NCI-H2107 treated with DMSO at 0.1 percent for 48 hours (cell line): ENCODE results near the gene GALNTL6.

ENCODE experiments used
- DNase-seq: peaks from one replicate; lab custom pipeline; 2025; ENCODE audit not compliant: unreplicated experiment; lab: John Stamatoyannopoulos, UW

Gene GALNTL6

GRCh38 chr4:172515266-172515879 is 702.2 kb downstream of the GALNTL6 start:
- no peak for DNase-seq

GRCh38 chr4:172517391-172517790 is 704.2 kb downstream of the GALNTL6 start:
- peak; percentile 43 for DNase-seq

GRCh38 chr4:172521248-172521647 is 708.0 kb downstream of the GALNTL6 start:
- DNase-seq: no peak

GRCh38 chr4:172521680-172522079 is 708.5 kb downstream of the GALNTL6 start:
- no peak for DNase-seq

- no peak for DNase-seq
Observed at GRCh38 chr4:172543249-172543648, 730.0 kb downstream of the GALNTL6 start.

GRCh38 chr4:172546782-172547181 is 733.6 kb downstream of the GALNTL6 start:
- peak; percentile 65 for DNase-seq

- peak; percentile 34 for DNase-seq
Observed at GRCh38 chr4:172547724-172548123, 734.5 kb downstream of the GALNTL6 start.

- DNase-seq: no peak
Observed at GRCh38 chr4:172553216-172553615, 740.0 kb downstream of the GALNTL6 start.

GRCh38 chr4:172554588-172554987 is 741.4 kb downstream of the GALNTL6 start:
- DNase-seq: no peak

GRCh38 chr4:172555725-172556124 is 742.5 kb downstream of the GALNTL6 start:
- DNase-seq: no peak

GRCh38 chr4:172573899-172574298 is 760.7 kb downstream of the GALNTL6 start:
- DNase-seq: no peak

GRCh38 chr4:172578712-172579111 is 765.5 kb downstream of the GALNTL6 start:
- DNase-seq: no peak

- DNase-seq: no peak
Observed at GRCh38 chr4:172584816-172585215, 771.6 kb downstream of the GALNTL6 start.

GRCh38 chr4:172596206-172596605 is 783.0 kb downstream of the GALNTL6 start:
- no peak for DNase-seq

- DNase-seq: no peak
Observed at GRCh38 chr4:172599554-172599953, 786.4 kb downstream of the GALNTL6 start.

- DNase-seq: peak; percentile 12
Observed at GRCh38 chr4:172601195-172601594, 788.0 kb downstream of the GALNTL6 start.

- no peak for DNase-seq
Observed at GRCh38 chr4:172619218-172619617, 806.0 kb downstream of the GALNTL6 start.

GRCh38 chr4:172619798-172620197 is 806.6 kb downstream of the GALNTL6 start:
- DNase-seq: no peak

- no peak for DNase-seq
Observed at GRCh38 chr4:172628263-172628662, 815.1 kb downstream of the GALNTL6 start.

- no peak for DNase-seq
Observed at GRCh38 chr4:172630280-172630679, 817.1 kb downstream of the GALNTL6 start.

- DNase-seq: no peak
Observed at GRCh38 chr4:172631832-172632231, 818.6 kb downstream of the GALNTL6 start.

- no peak for DNase-seq
Observed at GRCh38 chr4:172648471-172648870, 835.3 kb downstream of the GALNTL6 start.

- no peak for DNase-seq
Observed at GRCh38 chr4:172649143-172649542, 835.9 kb downstream of the GALNTL6 start.
